GM13976 (cell line): ENCODE results near the gene DMAC2L.
A peak's percentile ranks its signal among the peaks of the same experiment; 100 is the strongest.
"Not testable (repeated sequence)": the region's sequence is repeated elsewhere in the genome, so short reads cannot be mapped to it uniquely, and the experiment has no call there.

ENCODE experiments used
- DNase-seq: peaks from one replicate; pipeline ENCODE4 v3.0.0; 2012; ENCODE audit warnings: low spot score
- in situ Hi-C: fragments of 300-500 bp; cut with MboI; formaldehyde crosslinking; loops from one replicate; pipeline ENCODE4 v1.12.0; 2022; ENCODE audit warnings: low sequenced_read_pairs, mixed read lengths, inconsistent platforms; ENCODE audit not compliant: unreplicated experiment
- TF ChIP-seq, protein P1 (sequence below): IDR thresholded peaks from 2 replicates; pipeline ENCODE4 v1.5.1; 2012; ENCODE audit warnings: borderline replicate concordance, mild to moderate bottlenecking; ENCODE audit not compliant: insufficient read depth; ENCODE audit errors: extremely low read depth, missing control alignments, control extremely low read depth

Gene DMAC2L

DNA sequence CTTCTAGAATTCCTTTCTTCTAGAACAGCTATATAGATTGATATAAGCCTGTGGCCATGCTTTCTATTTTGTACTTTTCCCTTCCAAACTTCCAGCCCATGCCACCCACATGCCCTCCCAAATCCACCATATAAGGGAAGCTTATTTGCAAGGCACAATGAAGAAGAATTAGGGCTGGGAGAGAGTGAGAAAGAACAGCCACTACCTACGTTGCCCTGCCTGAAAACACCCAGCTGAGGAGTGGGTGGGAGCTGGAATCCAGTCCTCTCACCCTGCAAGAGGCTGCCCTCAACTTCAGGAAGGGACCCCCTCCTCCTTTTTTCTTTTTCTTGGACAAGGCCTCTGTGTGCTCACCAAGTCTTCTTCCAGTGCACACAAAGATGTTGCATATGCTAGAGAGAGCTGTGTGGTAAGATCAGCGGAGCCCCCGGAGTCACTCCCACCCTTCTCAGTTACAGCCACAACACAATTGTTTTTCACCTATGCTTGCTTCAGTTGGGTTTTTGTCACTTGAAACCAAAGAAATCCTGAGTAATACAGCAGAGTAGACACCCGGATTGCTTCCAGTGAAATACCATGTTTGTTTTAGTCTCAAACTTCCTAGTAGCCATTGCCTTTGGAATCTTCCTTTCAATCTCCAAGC lies 45.8 kb downstream of the DMAC2L start:
- no peak for DNase-seq
- TF ChIP-seq, protein P1, sequence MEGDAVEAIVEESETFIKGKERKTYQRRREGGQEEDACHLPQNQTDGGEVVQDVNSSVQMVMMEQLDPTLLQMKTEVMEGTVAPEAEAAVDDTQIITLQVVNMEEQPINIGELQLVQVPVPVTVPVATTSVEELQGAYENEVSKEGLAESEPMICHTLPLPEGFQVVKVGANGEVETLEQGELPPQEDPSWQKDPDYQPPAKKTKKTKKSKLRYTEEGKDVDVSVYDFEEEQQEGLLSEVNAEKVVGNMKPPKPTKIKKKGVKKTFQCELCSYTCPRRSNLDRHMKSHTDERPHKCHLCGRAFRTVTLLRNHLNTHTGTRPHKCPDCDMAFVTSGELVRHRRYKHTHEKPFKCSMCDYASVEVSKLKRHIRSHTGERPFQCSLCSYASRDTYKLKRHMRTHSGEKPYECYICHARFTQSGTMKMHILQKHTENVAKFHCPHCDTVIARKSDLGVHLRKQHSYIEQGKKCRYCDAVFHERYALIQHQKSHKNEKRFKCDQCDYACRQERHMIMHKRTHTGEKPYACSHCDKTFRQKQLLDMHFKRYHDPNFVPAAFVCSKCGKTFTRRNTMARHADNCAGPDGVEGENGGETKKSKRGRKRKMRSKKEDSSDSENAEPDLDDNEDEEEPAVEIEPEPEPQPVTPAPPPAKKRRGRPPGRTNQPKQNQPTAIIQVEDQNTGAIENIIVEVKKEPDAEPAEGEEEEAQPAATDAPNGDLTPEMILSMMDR: no peak
- in situ Hi-C loops: no loop called here

DNA sequence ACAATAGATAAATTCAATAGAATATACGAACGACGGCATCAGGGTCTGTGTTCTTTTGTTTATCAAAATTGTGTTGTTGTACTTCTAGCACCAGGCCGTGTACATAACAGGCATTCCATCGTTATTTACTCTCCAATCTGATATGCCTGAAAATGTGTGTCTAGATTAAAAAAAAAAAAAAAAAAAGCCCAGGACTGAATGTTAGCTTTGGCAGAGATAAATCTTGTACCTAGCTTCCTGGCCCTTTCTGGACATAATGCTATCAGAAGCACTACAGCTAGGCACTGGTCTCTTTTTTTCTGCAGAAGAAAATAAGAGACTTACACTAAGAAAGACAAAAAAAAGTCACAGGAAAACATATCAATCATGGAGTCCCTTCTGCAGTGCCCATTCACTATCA lies 47.5 kb downstream of the DMAC2L start:
- in situ Hi-C loops: no loop called here
- TF ChIP-seq, protein P1: no peak
- no peak for DNase-seq

DNA sequence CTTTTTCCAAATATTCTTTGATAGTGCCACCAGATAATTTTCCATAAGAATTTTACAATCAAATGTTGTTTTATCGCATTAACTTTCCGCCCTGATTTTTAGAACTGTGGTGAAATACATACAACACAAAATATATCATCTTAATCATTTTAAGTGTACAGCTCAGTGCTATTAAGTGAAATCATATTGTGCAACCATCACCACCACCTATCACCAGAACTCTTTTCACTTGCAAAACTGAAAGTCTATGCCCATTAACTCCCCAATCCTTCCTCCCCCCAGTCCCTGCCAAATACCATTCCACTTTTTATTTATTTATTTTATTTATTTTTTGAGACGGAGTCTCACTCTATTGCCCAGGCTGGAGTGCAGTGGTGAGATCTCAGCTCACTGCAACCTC lies 48.0 kb downstream of the DMAC2L start:
- no peak for DNase-seq
- TF ChIP-seq, protein P1: no peak
- in situ Hi-C loops: no loop called here

DNA sequence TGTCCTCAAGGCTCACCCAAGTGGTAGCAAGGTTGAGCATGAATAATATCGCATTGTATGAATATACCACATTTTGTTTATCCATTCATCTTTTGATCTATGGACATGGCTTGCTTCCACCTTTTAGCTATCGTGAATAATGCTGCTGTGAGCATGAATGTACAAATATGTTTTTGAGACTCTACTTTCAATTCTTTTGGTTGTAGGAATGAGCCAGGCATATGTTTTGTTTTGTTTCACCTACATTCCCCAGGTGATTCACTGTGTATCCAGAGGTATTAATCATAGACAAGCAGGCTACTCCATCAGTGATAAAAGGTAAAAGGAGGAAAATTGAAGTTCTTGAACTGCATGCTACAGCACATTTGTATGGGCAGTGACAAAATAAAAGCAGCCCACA lies 48.7 kb downstream of the DMAC2L start:
- in situ Hi-C loops: no loop called here
- TF ChIP-seq, protein P1: no peak
- DNase-seq: no peak

DNA sequence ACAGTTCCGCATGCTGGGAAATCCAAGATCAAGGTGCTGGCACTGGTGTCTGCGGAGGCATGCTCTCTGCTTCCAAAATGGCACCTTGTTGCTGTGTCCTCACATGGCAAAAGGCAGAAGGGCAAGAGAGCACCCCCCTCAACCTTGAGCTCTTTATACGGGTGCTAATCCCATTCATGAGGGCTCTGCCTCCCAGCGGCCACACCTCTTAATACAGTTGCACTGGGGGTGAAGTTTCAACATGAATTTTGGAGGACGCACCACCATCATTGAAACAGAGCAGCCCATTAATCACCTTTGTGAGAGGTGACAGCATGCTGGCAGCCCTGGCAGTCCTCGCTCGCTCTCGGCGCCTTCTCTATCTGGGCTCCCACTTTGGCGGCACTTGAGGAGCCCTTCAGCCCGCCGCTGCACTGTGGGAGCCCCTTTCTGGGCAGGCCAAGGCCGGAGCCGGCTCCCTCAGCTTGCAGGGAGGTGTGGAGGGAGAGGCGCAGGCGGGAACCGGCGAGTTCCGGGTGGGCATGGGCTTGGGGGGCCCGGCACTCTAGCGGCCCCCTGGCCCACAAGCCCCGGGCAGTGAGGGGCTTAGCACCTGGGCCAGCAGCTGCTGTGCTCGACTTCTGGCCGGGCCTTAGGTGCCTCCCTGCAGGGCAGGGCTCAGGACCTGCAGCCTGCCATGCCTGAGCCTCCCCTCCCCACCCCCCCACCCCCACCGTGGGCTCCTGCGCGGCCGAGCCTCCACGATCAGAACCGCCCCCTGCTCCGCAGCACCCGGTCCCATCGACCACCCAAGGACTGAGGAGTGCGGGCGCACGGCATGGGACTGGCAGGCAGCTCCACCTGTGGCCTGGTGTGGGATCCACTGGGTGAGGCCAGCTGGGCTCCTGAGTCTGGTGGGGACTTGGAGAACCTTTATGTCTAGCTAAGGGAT lies 49.6 kb downstream of the DMAC2L start:
- in situ Hi-C loops, DNase-seq: not testable (repeated sequence)

DNA sequence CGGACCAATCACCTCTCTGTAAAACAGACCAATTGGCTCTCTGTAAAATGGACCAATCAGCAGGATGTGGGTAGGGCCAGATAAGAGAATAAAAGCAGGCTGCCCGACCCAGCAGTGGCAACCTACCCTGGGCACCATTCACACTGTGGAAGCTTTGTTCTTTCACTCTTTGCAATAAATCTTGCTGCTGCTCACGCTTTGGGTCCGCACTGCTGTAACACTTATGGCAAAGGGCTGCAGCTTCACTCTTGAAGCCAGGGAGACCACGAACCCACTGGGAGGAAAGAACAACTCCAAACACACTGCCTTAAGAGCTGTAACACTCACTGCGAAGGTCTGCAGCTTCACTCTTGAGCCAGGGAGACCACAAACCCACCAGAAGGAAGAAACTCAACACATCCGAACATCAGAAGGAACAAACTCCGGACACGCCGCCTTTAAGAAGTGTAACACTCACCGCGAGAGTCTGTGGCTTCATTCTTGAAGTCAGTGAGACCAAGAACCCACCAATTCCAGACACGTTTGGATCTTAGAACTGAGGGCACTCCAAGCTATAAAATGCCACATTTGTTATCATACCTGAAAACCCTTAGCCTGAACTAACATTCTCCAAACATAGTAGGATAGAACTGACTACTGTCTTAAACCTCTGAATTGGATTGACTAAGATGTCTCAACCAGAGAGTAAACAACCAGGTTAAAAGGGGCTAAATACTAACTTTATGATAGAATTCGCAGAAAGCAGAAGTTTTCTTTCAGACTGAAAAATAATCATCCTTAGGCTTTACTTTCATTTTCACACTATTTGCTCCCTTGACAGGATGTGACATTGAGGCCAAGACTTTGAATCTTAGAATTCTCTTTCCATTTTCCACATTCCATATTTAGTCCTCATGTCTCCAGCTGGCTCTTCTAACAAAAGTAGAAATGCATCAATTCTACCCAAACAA lies 50.9 kb downstream of the DMAC2L start:
- peak; percentile 27 for DNase-seq
- TF ChIP-seq, protein P1: no peak
- in situ Hi-C loops: no loop called here
